Right kidney (tissue), 1 donor: ENCODE measurements around the gene IRF4.
"Not testable (repeated sequence)": the region's sequence is repeated elsewhere in the genome, so short reads cannot be mapped to it uniquely, and the experiment has no call there.

Experiments used
- DNase-seq: peaks from one replicate; pipeline ENCODE4 v3.0.0-alpha.2; 2016

IRF4 gene

DNA sequence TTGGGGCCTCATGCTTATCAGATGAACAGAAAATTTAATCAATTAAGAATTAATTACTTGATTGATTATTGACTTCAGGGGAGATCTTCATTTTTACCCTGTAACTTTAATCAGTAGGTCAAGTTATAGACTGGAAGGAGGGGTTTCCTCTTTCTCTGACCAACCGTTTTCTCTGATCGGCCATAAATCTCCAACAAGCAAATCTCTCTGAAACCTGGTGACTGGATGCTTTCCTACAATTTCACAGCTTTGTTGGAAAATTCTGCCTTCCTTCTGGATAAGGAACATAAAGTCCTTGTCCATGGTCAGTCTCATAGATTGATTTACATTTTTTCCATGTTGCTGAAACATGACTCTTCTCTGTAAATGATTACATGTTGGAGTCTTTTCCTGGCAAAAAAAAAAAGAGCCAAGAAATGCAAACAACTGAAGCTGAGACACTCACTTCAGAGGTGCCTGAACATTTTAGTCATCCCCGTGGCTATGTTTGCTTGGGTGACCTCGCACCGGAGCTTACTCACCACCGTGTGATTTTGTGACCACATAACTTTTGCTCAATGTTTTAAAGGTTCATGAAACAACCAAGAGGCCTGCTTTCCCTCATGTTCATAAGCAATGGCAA lies 31.0 kb downstream of the IRF4 start:
- DNase-seq, result no peak

DNA sequence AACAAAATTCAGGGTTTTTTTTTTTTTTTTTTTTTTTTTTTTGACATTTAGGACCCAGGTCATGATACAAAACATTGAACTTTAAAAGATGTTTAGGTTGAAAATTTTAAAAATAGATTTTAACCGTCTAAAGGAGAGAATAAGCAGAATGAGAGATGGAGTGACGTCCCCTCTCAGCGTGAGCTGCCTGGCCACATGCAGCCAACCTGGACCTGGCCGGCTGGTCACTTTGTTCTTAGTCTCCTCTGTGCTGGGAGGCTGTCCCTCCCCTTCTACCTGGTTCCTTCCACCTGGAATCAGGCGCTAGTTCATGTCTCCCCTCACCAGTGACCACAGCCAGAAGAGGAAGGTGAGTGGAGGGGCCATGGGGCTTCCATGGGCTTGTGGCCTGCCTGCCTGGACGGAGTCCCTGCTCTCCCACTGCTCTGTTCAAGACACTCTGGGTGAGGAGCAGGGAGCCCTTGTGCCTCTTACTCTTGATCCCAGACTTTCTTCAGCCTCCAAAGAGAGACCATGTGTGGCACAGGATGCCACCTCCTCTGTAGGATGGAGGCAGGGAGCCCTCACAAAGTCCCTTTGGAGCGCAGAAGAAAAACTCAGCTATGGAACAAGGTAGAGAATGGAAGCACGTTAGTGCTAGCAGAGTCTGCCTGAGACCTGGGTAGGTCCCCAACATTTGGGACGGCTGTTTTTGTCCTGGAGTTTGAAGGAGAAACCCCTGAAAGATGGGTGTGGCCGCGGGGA lies 31.7 kb downstream of the IRF4 start:
- DNase-seq, result no peak

DNA sequence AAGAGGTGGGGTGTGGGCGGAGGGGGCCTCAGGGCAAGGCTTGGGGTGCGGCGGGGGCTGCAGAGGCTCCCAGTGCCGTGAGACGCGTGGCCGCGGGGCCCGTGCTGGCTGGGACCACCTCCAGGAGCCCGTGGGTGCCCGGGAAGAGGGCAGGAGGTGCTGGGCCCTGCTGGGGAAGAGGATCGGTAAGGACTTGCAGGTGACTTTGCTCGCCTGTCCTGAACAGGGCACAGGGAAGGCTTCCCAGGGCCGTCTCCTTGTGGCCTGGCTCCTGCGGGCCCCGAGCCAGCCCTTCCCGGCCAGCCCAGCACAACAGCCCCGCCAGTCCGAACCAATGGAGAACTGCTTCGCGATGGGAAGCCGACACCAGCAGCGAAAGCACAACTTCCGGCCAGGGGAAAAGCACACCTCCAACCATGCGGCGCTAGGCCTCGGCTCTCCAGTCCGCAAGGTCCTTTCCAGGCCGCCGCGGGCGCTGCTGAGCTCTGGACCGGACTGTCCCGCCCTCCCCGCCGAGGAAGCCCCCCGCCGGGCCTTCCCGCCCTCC lies 32.3 kb downstream of the IRF4 start:
- DNase-seq, result no peak

DNA sequence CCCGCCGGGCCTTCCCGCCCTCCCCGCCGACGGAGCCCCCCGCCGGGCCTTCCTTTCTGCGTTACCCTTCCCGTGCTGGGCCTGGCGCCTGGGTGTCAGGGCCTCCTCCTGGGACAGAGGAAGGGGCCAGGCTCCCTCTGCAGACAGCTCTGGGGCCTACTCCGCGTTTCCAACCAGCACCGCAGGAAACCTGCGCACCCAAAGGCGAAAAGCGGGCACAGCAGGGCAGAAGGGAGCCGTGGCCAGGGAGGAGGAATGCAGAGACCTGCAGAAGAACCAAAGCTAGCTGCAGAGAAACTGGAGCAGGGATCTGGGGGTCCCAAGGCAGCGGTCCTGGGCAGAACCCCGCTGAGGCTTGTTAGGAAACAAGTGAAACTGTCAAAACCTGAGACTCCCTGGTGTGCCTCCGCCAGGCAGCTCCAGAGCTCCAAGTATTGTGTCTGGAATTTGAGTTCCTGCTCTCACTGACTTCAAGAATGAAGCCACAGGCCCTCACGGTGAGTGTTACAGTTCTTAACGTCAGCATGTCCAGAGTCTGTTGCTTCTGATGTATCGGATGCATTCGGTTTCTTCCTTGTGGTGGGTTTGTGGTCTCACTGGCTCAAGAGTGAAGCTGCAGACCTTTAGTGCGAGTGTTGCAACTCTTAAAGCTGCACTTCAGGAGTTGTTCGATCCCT lies 33.3 kb downstream of the IRF4 start:
- DNase-seq, result no peak

DNA sequence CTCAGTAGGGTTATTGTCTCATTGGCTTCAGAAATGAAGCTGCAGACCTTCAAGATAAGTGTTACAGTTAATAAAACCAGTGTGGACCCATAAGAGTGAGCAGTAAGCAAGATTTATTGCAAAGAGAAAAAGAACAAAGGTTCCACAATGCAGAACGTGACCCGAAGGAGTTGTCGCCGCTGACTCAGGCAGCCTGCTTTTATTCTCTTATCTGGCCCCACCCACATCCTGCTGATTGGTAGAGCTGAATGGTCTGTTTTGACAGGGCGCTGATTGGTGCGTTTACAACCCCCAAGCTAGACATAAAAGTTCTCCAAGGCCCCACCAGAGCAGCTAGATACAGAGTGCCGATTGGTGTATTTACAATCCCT lies 33.9 kb downstream of the IRF4 start:
- not testable (repeated sequence) for DNase-seq

DNA sequence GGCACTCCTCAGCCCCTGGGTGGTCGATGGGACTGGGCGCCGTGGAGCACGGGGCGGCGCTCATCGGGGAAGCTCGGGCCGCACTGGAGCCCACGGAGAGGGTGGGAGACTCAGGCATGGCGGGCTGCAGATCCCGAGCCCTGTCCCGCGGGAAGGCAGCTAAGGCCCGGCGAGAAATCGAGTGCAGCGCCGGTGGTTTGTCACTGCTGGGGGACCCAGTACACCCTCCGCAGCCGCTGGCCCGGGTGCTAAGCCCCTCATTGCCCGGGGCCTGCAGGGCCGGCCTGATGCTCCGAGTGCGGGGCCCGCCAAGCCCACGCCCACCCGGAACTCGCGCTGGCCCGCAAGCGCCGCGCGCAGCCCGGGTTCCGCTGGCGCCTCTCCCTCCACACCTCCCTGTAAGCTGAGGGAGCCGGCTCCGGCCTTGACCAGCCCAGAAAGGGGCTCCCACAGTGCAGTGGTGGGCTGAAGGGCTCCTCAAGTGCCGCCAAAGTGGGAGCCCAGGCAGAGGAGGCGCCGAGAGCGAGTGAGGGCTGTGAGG lies 34.7 kb downstream of the IRF4 start:
- not testable (repeated sequence) for DNase-seq

DNA sequence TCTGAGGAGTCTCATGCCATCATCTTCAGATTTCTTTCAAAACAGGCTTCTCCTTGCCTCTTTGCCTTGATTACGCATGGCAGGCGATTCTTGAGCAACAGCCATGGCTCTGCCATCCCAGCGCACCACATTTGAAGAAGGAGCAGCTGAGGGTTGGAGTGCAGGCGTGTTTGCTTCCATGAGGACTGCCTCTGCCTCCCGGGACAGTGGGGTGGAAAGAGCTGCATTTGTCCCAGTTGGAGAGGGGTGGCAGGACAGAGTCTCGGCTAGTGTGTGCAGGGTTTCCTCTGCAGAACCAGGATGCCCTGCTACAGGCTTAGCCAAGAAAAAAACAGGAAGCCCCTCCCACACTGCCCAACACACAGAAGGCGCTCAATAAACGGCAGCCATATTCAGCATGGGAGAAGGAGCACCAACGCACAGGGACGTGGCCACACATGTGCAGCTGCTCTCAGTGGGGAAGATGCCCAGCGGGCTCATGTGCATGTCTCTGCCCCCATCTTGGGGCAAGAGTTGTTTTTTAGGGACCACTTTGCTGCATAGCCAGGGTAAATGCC lies 36.6 kb downstream of the IRF4 start:
- no peak for DNase-seq

DNA sequence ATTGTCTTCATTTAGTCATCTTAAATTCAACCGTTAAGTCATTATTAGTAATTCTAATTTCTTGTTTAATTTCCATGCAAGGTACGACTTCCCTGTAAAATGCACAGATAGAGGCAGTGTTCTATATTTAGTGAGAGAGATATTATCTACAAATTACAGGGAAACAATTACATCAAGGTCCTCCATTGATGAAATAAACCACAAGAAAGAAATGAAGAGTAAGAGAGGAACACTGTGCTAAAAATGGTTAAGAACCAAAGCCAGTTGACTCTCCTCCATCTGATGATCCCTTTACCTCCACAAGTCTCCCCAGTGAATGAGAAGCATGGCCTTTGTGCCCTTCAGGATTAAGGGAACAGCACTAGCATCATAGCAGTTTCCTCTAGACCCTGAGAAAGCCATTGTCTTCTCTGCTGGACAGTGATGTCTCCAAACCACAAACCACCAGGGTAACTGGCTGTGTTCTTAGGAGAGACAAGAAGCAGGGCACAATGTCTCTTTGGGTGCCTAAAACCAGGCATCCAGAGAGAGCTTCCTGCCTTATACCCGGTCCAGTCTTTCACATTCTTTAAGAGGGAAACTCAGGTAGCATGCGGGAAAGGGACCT lies 38.1 kb downstream of the IRF4 start:
- no peak for DNase-seq

DNA sequence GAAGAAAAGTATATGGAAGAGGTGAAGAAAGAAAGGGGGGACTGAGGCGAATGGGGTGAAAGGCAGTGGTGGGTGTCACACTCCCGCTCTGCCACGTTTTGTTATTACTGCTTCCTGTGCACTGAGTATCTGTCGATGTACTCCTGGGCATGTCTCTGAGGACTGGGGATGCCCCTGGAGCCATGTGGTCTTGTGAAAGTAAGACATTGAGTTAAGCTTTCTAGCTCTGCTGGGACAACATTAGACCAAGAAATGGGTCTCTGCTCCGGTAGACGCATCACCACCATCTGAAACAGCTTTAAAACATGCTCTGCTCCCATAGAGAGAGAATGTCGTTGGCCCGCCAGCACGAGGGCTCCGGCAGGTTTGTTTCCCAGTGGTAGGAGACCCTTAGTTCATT lies 40.0 kb downstream of the IRF4 start:
- DNase-seq, result no peak

DNA sequence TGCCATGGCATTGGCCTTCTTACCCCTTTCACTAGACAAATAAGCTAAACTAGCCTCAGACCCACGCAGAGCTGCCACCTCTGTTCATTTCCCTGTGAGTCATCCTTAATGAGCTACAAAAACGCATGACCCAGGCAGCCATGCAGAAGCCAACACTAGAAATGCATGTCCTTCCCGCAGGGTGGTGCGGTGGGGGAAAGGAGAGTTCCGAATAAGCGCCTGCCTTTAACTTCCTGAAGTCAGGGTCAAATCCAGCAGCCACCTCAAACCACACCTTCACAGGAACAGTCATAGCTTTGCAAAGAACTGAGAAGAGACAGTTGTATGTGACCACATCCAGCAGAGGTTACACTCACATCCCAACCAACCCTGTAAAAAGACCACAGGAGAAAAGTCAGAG lies 40.4 kb downstream of the IRF4 start:
- DNase-seq, result no peak

DNA sequence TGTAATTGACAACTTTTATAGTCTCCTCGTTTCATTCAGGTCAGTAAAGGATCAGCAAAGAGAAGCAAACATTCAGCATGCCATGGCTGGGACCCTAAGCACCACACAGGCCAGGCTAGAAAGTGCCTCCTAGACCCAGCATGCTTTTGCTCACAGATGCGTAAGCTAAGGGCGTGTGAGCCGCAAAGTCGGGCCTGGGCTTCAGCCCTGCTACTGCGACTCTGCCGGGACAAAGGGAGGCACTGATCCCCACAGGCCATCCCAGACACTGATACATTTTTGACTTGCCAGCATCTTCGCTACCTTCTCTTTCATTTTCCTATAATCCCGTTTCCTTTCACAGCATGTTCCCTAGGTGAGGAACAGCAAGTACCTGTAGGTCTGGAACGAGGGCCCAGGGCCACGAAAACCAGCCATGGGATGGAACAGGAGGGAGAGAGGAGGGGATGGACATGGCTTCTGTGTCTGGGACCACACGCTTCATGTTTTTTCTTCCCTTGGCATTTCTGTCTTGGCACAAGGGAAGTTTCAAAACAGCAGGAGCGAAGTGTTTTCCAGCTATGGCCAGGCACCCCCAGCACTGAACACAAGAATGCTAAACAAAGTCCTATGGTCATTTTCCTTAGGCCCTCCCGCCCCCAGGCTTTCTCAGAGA lies 42.6 kb downstream of the IRF4 start:
- DNase-seq, result no peak

DNA sequence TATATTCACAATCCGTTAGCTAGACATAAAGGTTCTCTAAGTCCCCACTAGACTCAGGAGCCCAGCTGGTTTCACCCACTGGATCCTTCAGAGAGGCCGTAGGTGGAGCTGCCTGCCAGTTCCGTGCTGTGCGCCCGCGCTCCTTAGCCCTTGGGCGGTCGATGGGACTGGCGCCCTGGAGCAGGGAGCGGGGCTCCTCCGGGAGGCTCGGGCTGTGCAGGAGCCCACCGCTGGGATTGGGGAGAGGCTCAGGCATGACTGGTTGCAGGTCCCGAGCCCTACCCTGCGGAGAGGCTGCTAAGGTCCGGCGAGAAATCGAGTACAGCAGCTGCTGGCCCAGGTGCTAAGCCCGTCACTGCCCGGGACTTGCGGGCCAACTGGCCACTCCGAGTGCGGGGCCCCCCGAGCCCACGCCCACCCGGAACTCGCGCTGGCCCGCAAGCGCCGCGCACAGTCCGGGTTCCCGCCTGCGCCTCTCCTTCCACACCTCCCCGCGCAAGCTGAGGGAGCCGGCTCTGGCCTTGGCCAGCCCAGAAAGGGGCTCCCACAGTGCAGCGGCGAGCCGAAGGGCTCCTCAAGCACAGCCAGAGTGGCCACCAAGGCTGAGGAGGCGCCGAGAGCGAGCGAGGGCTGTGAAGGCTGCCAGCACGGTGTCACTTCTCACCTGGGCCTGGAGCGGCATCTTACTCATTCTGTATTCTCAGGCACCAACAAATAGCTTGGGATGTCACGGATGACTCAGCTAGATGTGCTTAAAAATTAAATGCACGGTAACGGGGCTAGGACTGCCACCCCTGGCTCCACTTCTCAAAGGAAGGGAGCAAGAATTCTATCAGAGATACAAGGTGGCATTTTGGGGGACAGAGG lies 44.1 kb downstream of the IRF4 start:
- no peak for DNase-seq

DNA sequence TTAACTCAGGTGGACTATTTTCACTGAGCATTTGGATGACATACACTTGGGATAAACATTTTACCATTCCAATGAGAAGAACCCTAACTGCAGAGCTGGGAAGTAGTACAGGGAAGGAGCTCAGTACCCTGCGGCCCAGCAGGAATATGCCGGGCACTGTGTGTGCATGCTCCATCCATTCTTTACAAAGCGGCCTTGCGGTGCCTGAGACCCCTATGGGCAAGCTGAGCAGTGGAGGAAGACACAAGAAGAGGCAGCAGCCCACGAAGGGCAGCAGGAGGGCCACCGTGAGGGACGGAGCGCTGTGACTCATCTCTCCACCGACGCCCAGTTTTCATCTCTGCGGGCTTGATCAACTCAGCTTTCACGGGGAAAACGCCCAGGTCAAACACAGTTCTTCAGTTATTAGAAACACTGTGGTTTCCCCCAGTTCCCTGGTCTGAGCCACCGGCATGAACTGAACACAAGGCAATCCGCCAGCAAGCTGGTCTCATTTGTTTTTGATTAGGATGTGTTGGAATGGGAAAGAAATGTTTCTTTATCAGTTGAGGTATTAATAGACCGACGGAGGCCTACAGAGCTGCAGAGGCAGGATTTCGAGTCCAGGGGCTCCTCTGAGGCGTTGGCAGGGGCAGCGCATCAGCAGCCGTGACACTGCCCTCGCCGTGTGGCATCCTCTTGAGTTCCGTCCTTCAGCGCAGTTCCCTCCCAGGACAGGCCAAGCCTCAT lies 44.9 kb downstream of the IRF4 start:
- no peak for DNase-seq

DNA sequence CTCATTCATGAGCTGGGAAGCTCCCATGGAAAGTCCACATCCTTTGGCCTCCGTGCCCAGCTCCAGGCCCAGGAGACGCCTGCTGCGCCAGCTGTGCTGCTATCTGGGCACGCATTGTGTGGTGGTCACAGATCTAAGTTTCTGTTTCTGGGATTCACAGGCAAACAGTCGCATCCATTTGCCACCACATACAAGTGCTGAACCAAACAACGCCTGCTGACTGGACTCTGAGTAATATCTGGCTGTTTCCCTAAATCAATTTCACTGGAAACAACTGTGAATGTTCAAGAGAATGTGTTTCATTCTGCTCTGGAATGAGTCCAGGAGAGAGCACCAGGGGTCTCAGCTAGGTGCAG lies 45.5 kb downstream of the IRF4 start:
- DNase-seq, result no peak

DNA sequence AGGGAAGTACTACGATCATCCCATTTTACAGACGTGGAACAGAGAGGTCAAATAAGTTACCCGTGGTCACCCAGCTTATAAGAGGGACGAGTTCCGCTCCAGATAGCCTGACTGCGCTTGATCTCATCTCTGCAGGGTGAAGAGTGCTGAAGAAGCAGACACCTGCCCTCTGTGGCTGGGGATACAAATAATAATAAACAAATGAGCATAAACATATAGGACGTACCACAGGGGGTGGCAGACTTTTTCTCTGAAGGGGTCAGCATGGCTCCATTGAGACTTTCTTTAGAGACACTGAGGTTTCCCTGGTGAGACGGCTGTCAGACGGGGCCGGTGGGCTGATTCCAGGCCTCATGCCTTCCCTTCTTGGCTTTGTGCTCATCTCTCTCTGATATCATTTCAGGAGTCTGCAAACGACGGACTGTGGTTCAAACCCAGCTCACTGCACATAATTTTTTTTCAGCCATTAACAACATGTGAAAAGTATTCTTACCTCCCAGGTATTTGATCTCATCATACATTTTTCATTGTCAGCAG lies 47.1 kb downstream of the IRF4 start:
- DNase-seq, result no peak

DNA sequence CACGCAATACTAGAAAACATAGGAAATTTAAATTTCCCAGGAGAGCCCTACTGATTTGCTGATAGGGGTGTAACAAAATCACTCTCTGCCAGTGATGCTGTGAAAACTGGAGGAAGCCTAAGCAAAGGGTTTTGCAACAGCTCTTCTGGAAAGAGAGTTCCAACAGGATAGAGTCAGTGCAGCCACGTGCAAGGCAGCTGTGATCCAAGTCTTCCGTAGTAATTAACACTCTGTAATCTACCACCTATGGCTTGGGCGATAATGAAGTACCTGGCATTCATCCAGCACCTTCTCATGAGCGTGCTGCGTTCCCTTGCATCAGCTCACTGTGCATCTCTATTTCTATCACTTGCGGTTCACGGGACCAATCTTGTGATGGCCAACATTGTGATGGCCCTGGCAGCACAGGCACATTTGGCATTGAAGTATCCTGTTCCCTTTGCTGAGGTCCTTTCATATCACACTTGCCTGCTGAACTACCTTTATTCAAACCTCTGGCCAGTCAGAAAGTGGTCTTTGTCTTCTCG lies 48.2 kb downstream of the IRF4 start:
- DNase-seq, result no peak

DNA sequence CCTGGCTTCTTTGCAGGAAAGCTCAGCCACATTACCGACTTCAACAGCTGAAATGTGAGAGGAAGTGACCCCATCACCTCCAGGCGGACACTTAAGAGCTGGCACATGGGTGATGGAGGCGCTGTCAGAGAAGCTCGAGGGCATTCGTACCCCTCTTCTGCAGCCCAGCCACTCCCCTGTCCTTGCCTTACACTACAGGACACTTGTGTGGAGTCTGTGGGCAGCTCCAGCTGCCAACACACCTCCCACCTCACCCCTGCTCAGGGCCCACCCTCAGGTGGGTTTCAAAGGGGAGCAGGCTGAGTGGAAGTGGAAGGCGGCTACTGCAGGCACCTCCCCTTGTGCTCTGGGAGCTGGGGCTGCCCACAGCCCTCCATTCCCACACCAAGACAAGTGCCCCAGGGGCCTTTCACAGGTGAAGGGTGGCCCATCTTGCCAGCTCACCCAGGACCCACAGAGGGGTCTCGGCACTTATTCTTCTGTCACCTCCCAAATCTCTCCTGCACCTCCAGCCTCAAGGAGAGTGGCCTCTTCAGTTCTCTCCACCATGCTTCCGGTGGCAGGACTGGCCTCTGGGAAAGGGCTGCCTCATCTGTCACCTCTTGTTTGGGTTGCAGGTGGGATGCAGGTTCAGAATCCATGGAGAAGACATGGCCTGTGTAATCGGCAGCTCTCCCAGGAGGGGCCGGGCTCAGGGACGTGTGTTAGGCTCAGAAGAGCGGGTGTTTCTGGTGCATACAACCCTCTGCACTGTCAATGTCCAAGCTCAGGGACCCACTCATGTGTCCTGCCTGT lies 49.8 kb downstream of the IRF4 start:
- DNase-seq, result no peak

DNA sequence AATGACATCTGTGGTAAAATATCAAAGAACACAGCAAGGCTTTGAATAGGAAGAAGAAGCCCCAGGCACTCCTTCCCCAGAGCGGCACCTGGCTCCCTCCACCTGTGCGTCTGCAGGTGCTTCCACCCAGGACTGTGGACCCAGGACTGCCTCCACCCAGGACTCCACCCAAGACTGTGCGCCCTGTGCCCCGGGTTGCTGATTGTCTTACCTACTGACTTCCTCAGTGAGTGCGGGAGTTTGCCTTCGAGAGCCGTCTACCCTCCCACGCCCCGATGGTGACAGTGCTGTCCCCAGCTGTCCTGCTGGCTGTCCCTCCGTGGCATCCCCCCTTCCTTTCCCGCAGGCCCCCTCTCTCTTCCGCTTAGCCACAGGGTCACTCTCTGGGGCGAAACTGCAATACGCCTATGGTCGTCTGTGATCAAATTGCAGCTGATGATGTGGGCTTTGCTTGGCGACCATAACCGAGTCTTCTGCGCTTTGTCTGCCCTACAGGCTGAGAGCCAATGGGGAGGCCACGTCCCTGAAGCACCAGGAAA lies 52.1 kb downstream of the IRF4 start:
- no peak for DNase-seq
